Heart left ventricle (tissue), 16 donors: Measurements from ENCODE around the gene FOXO1. TPM values are rescaled to one million over a fixed set of nuclear protein-coding genes. Genes with fewer than 3 reads are reported as not detected.

Experiments used
- ATAC-seq, 4 donors: fragments of 200-7000 bp; cut with Tn5 transposase; one replicate each; pipeline ENCODE4 v1.9.1; 2020 to 2022; ENCODE audit warnings: moderate library complexity in 4 of 4, mild to moderate bottlenecking in 3 of 4, moderate number of reproducible peaks in 1 of 4
- DNase-seq, 5 donors: peaks; one replicate each; pipeline ENCODE4 v3.0.0-alpha.2; 2020
- H3K27ac ChIP-seq, 12 donors: fragments of 200-600 bp; sonication (generic) in 4 of 12; one replicate each; pipeline versions ENCODE4 v1.5.0 to v1.8.0; 2016 to 2022; ENCODE audit warnings: mild to moderate bottlenecking in 2 of 12
- H3K27me3 ChIP-seq, 9 donors: fragments of 200-600 bp; sonication (generic) in 2 of 9; one replicate each; pipeline versions ENCODE4 v1.5.1 to v1.8.0; 2016 to 2022; ENCODE audit warnings: mild to moderate bottlenecking in 3 of 9
- H3K36me3 ChIP-seq, 9 donors: fragments of 200-600 bp; sonication (generic) in 2 of 9; one replicate each; pipeline versions ENCODE4 v1.5.0 to v1.8.0; 2018 to 2022; ENCODE audit warnings: mild to moderate bottlenecking in 2 of 9
- H3K4me1 ChIP-seq, 12 donors: fragments of 200-600 bp; sonication (generic) in 4 of 12; one replicate each; pipeline versions ENCODE4 v1.5.0 to v1.8.0; 2016 to 2022; ENCODE audit warnings: mild to moderate bottlenecking in 3 of 12
- H3K4me3 ChIP-seq, 12 donors: fragments of 200-600 bp; sonication (generic) in 4 of 12; one replicate each; pipeline versions ENCODE4 v1.5.0 to v1.8.0; 2017 to 2022; ENCODE audit warnings: mild to moderate bottlenecking in 9 of 12, moderate library complexity in 4 of 12
- H3K9me3 ChIP-seq, 12 donors: fragments of 200-600 bp; sonication (generic) in 4 of 12; one replicate each; pipeline versions ENCODE4 v1.5.0 to v1.8.0; 2016 to 2022; ENCODE audit warnings: mild to moderate bottlenecking in 1 of 12
- POLR2A ChIP-seq, 2 donors: fragments of 450-650 bp; IDR thresholded peaks; one replicate each; pipeline ENCODE4 v1.6.1; 2017; ENCODE audit warnings: antibody characterized with exemption in 2 of 2, mild to moderate bottlenecking in 2 of 2, moderate library complexity in 2 of 2
- WGBS, 4 donors: extraction: QIAGEN DNeasy Blood & Tissue Kit in 2 of 4; methylation state at CpG; one replicate each; pipeline versions ENCODE4 v1.1.5 to v1.1.7; 2013 to 2018; 5-methylcytosine and 5-hydroxymethylcytosine counted together
- intact Hi-C, 10 donors: fragments of 100-400 bp; cut with DNase I; formaldehyde crosslinking; loops; one replicate each; pipeline versions ENCODE4 v1.11.1 to v1.14.2; 2022
- polyA plus RNA-seq, 2 donors: library from polyadenylated mRNA; stranded (reverse); fragments of 200-250 nt; gene quantifications; one replicate each; pipeline ENCODE4 v1.2.3, GENCODE V29; 2013
- total RNA-seq, 9 donors: library from RNA; depleted of rRNA in 2 of 9; stranded (reverse); fragments of >200 nt in 2 of 9; fragmentation: NEBNext Ultra II Directional in 3 of 9; extraction: Animal tissue kit (Norgen Biotek cat#: 25700) in 3 of 9; gene quantifications; one replicate each; pipeline versions ENCODE4 v1.1.0 to v1.2.4, GENCODE V29; 2016 to 2023
- TF ChIP-seq, protein P1 (sequence below), 12 donors: fragments of 200-600 bp; sonication (generic) in 4 of 12; IDR thresholded peaks; one replicate each; pipeline versions ENCODE4 v1.5.0 to v1.8.0; 2018 to 2022; ENCODE audit warnings: antibody characterized with exemption in 12 of 12, mild to moderate bottlenecking in 5 of 12
- donor health status: ischemic (EF 13 %, LVEDD 7.1; RV severe dilation, severe dysfunction).
- donor health status: healthy with polysubstance abuse.
- donor health status: DM: no; HTN: yes; CAD: no.
- donor health status: DM: no; HTN: no; CAD: no.
- donor health status: ischemic (EF 25% LVEDD 6.9; RV normal size, moderate dysfunction).
- donor health status: ischemic (EF 25% LVEDD 5.7; RV mildly dilated, moderate dysfunction).
- donor health status: healthy.
- donor health status: DM: yes; HTN: yes; CAD: no.
- donor health status: ischemic (EF 35%, LVEDD 5.7; RV mildly dilated, moderate dysfunction).
- donor health status: nonischemic (EF 11% LVEDD 7.7; RV severe dilation, severe dysfunction).
- donor health status: DM: yes; HTN: yes; CAD: no.
- donor health status: PGD.
- donor health status: ischemic (EF 29% LVEDD 5.4; RV normal size, mild dysfunction).
- donor health status: nonischemic (EF 23%, LVEDD 6.1; RV moderate dilation, normal function).

Gene FOXO1
- total and polyA plus RNA-seq, 11 donors, result 2.6 to 26.8 (median 17.2) TPM

DNA sequence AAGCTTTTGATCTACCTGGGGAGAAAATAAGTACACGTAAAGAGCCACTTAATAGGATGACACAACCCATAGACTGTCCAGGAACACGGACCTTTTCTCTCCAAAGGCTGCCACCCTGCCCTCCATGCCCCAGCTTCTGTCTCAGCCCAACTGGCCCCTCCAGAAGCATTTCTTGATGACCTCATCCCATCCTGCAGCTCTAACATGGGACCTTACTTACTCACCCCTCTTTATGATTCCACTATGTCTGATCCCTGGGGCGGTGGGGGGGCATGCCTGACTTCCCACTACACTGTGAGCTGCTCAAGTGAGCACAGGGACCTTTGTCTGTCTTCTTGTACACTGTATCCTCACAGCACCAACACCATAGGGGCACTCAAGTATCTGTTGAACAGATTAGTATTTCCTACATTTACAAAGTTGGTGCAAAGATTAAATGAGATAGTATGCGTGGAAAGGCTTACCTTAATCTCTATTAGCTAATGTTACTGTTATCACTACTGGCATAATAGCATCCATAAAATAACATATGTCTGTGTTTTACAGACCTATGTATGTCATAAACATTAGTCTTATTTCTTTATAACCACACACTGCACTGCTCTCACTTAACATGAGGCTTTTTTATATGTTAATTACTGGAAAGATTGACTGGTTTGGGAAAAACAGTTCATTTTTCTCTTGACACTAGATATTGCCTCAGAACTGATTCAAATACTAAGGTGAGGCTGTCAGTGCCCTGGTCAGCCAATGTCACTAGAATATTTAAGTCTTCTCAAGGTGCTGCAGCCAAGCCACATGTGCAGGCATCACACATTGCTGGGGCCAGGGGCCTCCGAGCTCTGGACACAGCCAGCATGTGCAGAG lies 100.9 kb downstream of the FOXO1 start:
- Histone ChIP-seq H3K27ac (peak overlapping the region in 2 of 12 donors; percentile 57 to 58), H3K4me3 (no peak overlapping the region), H3K4me1 (peaks cover 10 to 87% (median 56%) of the 10 kb centered on the region in 12 donors), H3K9me3 (no peaks in the 10 kb centered on the region), H3K27me3 (no peaks in the 10 kb centered on the region), H3K36me3 (peaks cover 0 to under 1% (median 0%) of the 10 kb centered on the region in 9 donors)
- ATAC-seq, result no peak
- 90 to 91% (median 91%) methylated on average over 5 of the region's 5 CpGs for WGBS, 4 donors
- TF ChIP-seq POLR2A (IDR thresholded peaks at IDR 0.05), result no peak
- TF ChIP-seq, protein P1, sequence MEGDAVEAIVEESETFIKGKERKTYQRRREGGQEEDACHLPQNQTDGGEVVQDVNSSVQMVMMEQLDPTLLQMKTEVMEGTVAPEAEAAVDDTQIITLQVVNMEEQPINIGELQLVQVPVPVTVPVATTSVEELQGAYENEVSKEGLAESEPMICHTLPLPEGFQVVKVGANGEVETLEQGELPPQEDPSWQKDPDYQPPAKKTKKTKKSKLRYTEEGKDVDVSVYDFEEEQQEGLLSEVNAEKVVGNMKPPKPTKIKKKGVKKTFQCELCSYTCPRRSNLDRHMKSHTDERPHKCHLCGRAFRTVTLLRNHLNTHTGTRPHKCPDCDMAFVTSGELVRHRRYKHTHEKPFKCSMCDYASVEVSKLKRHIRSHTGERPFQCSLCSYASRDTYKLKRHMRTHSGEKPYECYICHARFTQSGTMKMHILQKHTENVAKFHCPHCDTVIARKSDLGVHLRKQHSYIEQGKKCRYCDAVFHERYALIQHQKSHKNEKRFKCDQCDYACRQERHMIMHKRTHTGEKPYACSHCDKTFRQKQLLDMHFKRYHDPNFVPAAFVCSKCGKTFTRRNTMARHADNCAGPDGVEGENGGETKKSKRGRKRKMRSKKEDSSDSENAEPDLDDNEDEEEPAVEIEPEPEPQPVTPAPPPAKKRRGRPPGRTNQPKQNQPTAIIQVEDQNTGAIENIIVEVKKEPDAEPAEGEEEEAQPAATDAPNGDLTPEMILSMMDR (IDR thresholded peaks at IDR 0.05), result no peak
- DNase-seq, result no peak
- intact Hi-C loops, result loop anchor here in 3 of 10 donors (10.0 kb wide), 4 partner anchors 71 to 371 kb away; partner anchors contain the start of gene FOXO1 (in 1 of the 3)

DNA sequence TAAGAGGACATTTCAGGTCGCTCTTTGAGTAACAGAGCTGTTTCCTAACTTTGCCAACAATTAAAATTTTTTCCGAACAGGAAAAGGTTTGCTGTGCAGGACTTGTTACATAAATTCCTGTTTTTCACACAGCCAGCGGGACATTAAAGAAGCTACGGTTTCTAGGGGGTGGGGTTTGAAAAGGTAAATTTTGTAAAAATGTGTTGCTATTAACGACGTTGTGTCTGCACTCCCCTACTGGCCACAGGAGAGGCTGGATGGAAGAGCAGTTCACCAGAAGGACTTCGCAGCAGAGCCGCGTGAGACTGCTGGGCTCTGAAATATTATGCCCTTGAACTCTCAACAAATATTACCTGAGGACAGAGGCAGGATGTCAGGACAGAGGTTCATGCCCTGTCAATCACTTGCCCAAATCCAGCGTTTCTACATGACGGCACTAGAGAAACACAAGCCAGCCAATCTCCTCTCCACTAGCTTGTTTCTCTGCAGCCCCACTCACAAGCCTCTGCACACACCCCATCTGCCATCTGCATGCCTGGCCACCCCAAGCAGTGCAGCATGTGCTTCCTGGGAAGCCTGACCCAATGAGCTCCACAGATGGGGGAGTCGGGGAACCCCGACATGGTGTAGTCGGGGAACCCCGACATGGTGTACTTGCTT lies 102.0 kb downstream of the FOXO1 start:
- peaks cover 0 to 10% (median 9%) of the 10 kb centered on the region in 9 donors for H3K36me3 ChIP-seq
- intact Hi-C loops, result loop anchor here in 4 of 10 donors (5.0 to 10.0 kb wide), 5 partner anchors 70 to 370 kb away; partner anchors contain the start of gene FOXO1 (in 1 of the 4)
- DNase-seq, result no peak
- peak overlapping the region in 1 of 12 donors; percentile 13 for H3K4me3 ChIP-seq
- peak; percentile 11 to 43 (median 18) for ATAC-seq
- no peaks in the 10 kb centered on the region for H3K9me3 ChIP-seq
- WGBS, 4 donors, result 43 to 56% (median 47%) methylated on average over 15 of the region's 15 CpGs
- no peaks in the 10 kb centered on the region for H3K27me3 ChIP-seq
- peak overlapping the region in 9 of 12 donors; percentile 4 to 59 (median 54) for H3K27ac ChIP-seq
- TF ChIP-seq POLR2A (IDR thresholded peaks at IDR 0.05), result no peak
- TF ChIP-seq, protein P1 (IDR thresholded peaks at IDR 0.05), result peak in 3 of 12 donors; percentile 18 to 28 (median 24)
- H3K4me1 ChIP-seq, result peaks cover 9 to 87% (median 59%) of the 10 kb centered on the region in 12 donors

DNA sequence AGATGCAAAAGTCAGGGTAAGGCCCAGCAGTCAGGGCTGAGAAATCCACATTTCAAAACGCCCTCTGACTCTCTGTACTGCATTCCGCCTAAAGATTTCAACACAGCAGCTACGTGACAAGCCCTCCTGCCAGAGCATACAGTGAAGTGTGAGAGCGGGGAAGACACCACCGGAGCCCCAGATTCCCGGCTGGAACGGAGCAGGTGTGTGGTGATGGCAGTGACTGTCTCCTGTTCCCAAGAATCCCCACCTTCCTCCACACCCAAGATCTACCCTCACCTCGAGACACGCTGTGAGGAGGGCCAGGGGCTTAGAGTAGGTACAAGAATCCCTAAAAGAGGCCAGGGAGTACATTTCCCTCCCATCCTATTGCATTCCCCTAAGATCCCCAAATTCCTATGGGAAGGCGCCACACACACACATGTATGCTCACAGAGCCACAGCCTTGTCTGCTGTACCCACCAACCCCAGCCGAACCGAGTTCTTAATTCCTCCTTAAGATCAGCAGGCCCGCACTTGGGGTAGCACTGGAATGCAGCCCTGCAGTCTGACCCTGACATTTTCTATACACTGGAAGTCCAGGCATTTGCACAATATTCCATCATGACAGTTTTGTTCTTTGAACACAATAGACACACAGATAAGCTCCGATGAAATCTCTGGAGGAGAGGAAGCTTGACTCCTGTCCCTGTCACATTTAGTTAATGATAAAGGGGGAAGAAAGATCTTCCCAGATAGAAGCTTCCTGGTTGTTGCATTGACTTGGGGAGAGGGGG lies 102.9 kb downstream of the FOXO1 start:
- H3K4me3 ChIP-seq, result no peak overlapping the region
- DNase-seq (no peak), ATAC-seq (peak in 3 of 4 donors; percentile 50 to 69 (median 66))
- peaks cover 2 to 87% (median 55%) of the 10 kb centered on the region in 12 donors for H3K4me1 ChIP-seq
- TF ChIP-seq, protein P1 (IDR thresholded peaks at IDR 0.05), result no peak
- no peak for TF ChIP-seq POLR2A (IDR thresholded peaks at IDR 0.05)
- H3K36me3 ChIP-seq, result peaks cover 0 to 15% (median 12%) of the 10 kb centered on the region in 9 donors
- H3K27me3 ChIP-seq, result no peaks in the 10 kb centered on the region
- peak overlapping the region in 11 of 12 donors; percentile 4 to 59 (median 44) for H3K27ac ChIP-seq
- 38 to 73% (median 62%) methylated on average over 12 to 14 of the region's 14 CpGs for WGBS, 4 donors
- intact Hi-C loops, result loop anchor here in 4 of 10 donors (5.0 to 10.0 kb wide), 5 partner anchors 69 to 369 kb away; partner anchors contain the start of gene FOXO1 (in 1 of the 4)
- no peaks in the 10 kb centered on the region for H3K9me3 ChIP-seq
